SKM-1 treated with dmso at 0.1 percent for 144 hours (cell line): ENCODE results near the gene CBY3.
"Not testable (repeated sequence)": the region's sequence is repeated elsewhere in the genome, so short reads cannot be mapped to it uniquely, and the experiment has no call there.

Source experiments
- DNase-seq: peaks from one replicate; lab custom pipeline; 2025; ENCODE audit not compliant: unreplicated experiment; lab: John Stamatoyannopoulos, UW

The CBY3 gene

DNA sequence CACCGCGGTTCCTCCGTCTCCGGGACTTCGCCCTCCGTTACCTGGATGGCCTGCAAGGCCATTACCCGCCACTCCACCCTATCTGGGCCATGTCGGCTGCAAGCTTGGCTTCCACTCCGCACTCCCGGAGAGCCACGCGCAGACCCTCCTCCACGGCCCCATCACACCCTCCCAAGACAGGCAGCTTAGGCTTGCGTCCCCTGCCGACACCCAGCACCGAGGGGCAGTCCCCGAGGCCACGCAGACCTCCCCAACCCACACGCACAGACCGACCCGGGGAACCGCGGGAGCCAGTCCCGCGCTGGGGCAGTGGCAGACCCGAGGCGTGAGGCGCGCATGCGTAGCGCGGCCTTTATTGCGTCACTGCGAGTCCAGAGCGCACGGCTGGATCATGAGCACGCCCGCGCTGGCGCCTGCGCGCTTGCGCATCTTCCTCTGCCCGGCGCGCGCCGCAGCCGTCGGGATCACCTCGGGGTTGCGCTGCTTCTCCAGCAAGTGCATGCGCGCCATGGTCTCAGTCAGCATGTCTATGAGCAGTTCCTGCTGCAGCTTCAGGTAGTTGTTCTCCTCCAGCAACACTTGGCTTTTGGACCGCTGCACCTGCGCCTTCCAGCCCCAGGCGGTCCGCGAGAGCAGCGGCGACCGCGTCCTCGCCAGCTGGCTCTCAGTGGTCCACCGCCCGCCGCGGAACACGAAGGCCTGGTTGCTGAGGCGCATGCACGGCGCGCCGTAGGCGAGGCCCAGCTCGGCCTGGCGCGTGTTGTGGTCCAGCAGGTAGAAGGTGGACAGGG, 2.4 kb downstream of the CBY3 start:
- peak; percentile 93 for DNase-seq

DNA sequence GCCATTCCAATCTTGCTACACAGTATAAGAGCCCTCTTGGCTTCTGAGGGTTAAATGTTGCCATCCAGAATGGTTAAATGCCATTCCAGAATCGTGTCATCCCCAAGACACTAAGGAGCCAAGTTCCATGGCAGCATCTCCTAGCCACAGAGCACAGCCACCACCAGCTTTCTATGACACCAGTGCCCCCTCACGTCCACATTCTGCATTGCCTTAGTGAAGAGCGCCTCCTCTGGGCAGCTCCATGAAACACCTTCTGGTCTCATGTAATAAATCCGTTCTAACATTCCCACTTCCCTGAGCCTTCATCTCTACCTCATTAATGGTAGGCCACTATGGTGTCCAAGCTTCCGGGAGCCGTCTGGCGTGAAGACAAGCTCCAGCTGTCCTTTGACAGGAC, 12.4 kb downstream of the CBY3 start:
- peak; percentile 73 for DNase-seq

DNA sequence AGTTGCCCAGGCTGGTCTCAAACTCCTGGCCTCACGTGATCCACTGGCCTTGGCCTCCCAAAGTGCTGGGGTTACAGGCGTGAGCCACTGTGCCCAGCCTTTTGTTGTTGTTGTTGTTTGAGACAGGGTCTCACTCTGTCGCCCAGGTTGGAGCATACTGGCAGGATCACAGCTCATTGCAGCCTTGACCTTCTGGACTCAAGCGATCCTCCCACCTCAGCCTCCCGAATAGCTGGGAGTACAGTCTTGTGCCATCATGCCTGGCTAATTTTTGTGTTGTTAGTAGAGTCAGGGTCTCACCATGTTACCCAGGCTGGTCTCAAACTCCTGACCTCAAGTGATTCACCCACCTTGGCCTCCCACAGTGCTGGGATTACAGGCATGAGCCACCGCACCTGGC, 19.2 kb downstream of the CBY3 start:
- not testable (repeated sequence) for DNase-seq

DNA sequence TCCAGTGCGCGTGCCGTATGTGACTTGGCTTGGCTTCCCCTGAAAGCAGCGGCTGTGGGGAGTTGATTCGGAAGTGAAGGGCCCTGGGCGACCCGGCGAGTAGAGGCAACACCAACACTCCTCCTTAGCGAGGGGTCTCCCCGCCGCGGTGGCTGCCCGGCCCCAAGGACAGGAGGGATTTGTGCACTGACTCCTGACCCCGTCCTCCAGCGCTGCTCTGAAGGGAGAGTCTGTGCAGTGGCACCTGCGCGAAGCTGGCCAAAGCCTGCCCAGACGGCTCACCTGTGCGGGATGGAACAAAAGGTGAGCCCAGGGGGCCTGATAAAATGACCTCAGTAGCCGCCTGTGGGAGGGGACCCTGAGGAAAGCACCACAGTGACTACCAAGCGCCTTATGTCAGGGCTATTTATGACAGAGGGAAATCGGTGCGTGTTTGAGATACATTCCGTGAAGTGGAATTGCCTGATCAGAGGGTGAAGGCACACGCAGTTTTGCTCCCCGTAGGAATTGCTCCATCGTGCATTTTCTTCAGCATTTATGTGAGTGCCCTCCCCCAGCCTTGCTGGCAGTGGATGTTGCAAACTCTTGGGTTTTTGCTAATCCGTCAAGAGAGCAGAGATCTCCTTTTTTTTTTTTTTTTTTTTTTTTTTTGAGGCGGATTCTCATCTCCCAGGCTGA, 22.5 kb downstream of the CBY3 start:
- DNase-seq, result peak; percentile 56

DNA sequence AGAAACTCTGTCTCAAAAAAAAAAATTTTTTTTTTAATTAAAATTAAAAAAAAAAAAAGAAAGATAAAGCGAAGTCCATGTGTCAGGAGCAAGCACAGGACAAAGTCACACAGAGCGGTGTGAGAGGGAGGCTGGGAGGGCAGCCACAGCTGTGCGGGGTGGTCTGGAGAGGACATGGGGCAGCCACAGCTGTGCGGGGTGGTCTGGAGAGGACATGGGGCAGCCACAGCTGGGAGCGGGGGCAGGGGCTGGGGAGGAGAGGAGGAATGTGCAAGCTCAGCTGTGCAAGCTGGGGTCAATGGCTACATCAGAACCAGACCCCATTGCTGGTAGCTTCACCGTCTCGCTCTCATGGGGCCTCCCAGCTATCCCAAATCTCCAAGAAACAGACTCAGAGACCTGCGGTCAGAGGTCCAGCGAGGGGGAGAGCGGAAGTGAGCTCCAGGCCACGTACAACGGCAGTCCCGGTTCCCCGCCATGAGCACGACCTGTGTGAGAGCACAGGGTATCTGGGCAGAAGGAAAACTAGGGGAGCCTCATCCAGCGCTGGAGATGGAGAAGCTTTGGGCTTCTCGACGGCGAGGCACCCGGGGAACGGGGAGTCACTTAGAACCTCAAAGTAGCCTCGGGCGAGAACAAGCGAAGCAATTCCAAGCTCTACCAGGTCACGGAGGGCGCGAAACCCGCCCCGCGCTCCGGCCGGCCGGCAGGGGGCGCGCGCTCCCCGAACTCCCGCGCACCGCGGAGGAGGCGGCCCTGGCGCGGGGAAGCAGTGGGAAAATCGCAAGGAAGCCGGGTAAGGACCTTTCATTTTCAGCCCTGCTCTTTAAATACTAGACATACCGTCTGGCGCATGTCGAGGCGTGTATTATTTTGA, 23.3 kb downstream of the CBY3 start:
- DNase-seq, result not testable (repeated sequence)

DNA sequence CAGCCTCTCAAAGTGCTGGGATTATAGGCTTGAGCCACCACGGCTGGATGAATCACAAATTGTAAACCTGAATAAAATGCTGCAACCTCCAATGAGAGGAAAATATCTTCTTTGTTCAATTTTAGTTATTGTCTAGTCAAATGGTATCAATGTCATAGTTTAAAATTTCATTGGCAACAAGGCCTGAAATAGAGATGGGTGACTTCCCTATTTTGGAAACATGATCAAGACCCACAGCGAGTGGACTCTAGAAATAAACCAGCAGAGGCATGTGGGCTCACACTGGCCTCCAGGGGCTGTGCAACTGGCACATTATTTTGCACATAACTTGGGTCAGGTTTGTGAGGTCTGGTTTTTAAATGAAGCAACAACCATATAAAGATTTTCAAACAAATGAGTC, 27.7 kb downstream of the CBY3 start:
- DNase-seq, result not testable (repeated sequence)

DNA sequence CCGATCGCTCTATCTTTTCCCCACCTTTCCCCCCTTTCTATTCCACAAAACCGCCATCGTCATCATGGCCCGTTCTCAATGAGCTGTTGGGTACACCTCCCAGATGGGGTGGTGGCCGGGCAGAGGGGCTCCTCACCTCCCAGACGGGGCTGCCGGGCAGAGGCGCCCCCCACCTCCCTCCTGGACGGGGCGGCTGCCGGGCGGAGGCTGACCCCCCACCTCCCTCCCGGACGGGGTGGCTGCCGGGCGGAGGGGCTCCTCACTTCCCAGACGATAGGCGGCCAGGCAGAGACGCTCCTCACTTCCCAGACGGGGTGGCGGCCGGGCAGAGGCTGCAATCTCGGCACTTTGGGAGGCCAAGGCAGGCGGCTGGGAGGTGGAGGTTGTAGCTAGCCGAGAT, 30.6 kb downstream of the CBY3 start:
- not testable (repeated sequence) for DNase-seq

DNA sequence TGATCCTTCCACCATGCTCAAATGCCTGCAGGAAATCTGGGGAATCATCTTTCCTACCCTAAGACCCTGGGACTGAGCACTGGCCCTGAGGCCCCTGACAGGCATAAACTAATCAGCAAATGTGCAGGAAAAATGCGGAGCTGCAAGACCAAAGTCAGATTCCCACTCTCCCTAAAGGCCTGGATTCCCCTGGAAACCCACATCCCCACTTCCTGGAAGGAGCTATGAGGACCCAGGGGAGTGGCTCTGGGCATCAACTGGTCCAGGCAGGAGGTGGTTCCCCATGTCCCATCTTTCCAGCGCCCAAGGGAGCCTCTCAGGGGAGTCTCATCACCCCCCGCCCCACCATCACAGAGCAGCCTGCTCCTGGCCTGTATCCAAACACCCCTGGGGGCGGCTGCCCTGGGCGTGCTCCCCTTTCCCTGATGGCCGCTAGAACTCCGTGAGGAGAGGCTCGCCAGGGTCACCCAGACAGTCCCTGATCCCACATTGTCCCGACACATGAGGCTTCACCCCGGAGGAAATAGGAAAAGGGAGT, 31.6 kb downstream of the CBY3 start:
- DNase-seq, result not testable (repeated sequence)

DNA sequence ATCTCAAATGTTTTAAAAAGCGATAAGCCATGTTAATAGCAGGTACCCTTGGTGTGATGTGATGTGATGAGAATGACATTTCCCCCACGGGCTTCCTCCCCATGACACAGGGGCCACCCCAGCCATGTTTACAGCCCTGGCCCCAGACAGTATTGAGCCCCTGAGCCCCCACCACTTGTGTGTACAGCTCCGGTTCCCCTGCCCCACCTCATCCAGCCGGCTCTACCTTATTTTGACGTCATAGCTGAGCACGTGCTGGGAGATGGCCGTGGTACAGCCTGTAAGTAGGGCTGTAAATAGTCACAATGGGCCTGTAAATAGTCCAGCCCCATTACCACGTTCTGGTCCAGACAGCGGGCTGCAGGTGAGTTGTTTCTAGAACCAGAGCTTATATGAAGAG, 32.4 kb downstream of the CBY3 start:
- no peak for DNase-seq

DNA sequence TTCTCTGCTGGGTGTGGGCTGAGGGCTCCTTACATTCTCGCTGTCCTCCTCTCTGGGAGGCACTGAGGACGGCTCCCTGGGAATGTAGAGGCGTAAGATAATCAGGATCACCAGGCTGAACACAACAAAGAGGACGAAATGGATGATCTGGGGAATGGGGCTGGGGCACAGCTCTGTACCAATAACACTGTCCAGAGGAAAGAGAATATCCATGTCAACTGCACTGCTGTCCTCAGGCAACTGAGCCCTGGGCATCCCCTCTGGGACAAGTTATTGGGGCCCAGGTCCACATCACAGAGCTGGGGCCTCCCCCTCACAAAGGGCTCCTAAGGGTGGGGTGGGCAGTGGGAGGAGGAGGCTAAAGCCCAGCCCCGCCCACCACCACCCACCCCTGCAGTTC, 36.1 kb downstream of the CBY3 start:
- not testable (repeated sequence) for DNase-seq

DNA sequence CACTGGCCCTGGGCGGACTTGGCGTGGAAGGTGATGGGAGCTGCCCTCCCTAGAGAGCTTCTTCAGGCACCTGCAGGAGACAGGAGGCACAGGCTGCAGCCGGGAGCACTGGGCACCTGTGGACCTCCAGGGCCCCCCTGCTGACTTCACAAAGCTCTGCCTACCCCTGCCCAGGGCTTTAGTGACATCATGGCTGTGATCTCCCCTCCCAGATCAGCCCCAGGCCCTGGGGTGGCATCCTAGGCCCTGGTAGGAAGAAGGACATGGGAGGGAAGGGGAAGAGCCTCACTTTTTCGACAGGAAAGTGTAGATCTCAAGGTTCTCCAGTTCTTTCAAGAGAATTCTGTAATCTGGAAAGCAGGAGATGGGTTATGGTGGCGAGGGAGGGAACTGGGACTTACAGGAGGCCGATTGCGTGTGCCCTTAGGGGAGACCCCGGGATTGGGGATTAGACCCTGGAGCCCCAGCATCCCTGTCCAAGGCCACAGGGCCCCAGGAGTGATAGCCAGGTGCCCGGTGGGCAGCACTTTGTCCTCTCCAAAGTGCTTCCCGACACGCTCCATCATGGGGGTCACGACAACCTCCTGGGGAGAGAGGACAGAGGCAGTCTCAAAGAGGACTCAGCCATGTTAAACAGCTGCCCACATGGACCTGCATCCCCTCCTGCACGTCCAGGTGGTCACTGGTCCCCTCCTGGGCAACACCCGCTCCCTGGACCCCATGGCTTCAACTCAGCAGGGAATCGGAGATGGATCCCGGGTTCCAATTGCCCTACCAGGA, 37.5 kb downstream of the CBY3 start:
- DNase-seq, result not testable (repeated sequence)

DNA sequence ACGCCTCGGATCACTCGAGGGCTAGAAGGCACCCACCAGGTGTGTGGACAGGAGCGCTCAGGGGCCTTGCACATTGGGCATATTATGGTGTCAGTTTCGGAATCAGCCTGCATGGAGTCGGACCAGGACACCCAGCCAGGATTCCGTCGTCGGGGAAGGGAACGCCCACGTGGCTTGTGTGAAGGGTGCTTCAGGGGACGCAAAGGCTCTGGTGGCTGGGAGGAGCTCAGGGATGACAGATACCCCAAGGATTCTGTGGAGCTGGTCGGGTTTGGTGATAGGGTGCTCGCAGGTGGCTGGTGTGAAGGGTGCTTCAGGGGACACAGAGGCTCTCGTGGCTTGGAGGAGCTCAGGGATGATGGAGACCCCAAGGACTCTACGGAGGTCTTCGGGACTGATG, 38.2 kb downstream of the CBY3 start:
- not testable (repeated sequence) for DNase-seq

DNA sequence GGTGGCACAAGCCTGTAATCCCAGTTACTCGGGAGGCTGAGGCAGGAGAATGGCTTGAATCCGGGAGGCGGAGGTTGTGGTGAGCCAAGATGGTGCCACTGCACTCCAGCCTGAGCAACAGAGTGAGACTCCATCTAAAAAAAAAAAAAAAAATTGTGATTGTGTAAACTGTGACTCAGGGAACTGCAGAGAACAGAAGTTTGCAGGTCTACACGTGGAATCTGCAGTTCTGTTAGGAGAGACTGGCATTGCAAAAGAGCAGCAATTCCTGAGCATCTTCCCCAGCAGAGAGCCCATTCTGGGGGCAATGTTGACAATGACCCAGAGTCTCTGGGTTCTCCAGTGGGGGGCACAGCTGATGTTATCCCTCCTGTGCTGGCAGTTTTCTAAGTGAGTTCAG, 39.1 kb downstream of the CBY3 start:
- not testable (repeated sequence) for DNase-seq

DNA sequence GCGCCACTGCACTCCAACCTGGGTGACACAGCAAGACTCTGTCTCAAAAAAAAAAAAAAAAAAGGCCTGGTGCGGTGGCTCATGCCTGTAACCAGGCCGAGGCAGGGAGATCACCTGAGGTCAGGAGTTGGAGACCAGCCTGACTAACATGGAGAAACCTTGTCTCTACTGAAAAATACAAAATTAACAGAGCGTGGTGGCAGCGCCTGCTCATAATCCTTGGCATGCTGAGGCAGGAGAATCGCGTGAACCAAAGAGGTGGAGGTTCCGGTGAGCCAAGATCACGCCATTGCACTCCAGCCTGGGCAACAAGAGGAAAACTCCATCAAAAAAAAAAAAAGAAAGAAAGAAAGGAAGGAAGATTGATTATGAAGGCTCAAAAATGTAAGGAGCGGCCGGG, 41.5 kb downstream of the CBY3 start:
- DNase-seq, result not testable (repeated sequence)

DNA sequence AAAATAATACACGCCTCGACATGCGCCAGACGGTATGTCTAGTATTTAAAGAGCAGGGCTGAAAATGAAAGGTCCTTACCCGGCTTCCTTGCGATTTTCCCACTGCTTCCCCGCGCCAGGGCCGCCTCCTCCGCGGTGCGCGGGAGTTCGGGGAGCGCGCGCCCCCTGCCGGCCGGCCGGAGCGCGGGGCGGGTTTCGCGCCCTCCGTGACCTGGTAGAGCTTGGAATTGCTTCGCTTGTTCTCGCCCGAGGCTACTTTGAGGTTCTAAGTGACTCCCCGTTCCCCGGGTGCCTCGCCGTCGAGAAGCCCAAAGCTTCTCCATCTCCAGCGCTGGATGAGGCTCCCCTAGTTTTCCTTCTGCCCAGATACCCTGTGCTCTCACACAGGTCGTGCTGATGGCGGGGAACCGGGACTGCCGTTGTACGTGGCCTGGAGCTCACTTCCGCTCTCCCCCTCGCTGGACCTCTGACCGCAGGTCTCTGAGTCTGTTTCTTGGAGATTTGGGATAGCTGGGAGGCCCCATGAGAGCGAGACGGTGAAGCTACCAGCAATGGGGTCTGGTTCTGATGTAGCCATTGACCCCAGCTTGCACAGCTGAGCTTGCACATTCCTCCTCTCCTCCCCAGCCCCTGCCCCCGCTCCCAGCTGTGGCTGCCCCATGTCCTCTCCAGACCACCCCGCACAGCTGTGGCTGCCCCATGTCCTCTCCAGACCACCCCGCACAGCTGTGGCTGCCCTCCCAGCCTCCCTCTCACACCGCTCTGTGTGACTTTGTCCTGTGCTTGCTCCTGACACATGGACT, 46.3 kb downstream of the CBY3 start:
- not testable (repeated sequence) for DNase-seq

DNA sequence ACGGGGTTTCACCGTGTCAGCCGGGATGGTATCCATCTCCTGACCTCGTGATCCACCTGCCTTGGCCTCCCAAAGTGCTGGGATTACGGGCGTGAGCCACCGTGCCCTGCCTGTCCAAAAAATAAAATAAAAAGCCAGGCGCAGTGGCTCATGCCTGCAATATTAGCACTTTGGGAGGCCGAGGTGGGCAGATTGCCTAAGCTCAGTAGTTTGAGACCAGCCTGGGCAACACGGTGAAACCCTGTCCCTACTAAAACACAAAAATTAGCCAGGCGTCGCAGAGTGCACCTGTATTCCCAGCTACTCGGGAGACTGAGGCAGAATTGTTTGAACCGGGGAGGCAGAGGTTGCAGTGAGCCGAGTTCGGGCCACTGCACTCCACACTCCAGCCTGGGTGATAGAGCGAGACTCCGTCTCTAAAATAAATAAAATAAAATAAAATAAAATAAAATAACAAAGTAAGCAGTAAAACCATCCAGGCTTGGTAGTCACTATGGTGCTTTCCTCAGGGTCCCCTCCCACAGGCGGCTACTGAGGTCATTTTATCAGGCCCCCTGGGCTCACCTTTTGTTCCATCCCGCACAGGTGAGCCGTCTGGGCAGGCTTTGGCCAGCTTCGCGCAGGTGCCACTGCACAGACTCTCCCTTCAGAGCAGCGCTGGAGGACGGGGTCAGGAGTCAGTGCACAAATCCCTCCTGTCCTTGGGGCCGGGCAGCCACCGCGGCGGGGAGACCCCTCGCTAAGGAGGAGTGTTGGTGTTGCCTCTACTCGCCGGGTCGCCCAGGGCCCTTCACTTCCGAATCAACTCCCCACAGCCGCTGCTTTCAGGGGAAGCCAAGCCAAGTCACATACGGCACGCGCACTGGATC, 47.1 kb downstream of the CBY3 start:
- DNase-seq, result not testable (repeated sequence)
